Superior temporal gyrus (tissue), 1 donor: ENCODE data around the gene MYO5B.

Source experiments
- DNase-seq: peaks from one replicate; pipeline ENCODE4 v3.0.0-alpha.2; 2016; ENCODE audit errors: extremely low spot score

Gene MYO5B

GRCh38 chr18:49970319-49970718, 224.6 kb downstream of the MYO5B start:
- no peak for DNase-seq

- DNase-seq = no peak
These were observed 226.2 kb downstream of the MYO5B start for GRCh38 chr18:49968644-49969309.

- DNase-seq = no peak
These were observed 227.2 kb downstream of the MYO5B start for GRCh38 chr18:49967636-49968313.

GRCh38 chr18:49967171-49967570, 227.8 kb downstream of the MYO5B start:
- DNase-seq = no peak

GRCh38 chr18:49966090-49966489, 228.9 kb downstream of the MYO5B start:
- no peak for DNase-seq

GRCh38 chr18:49963217-49963616, 231.7 kb downstream of the MYO5B start:
- no peak for DNase-seq

GRCh38 chr18:49961271-49961670, 233.7 kb downstream of the MYO5B start:
- no peak for DNase-seq

GRCh38 chr18:49960376-49960775, 234.6 kb downstream of the MYO5B start:
- DNase-seq = no peak

GRCh38 chr18:49959176-49959575, 235.8 kb downstream of the MYO5B start:
- DNase-seq = no peak

GRCh38 chr18:49955263-49955662, 239.7 kb downstream of the MYO5B start:
- no peak for DNase-seq

- DNase-seq = no peak
These were observed 241.6 kb downstream of the MYO5B start for GRCh38 chr18:49953391-49953790.

- DNase-seq = no peak
These were observed 245.0 kb downstream of the MYO5B start for GRCh38 chr18:49949951-49950395.

GRCh38 chr18:49948975-49949374, 246.0 kb downstream of the MYO5B start:
- DNase-seq = no peak

GRCh38 chr18:49944663-49945062, 250.3 kb downstream of the MYO5B start:
- DNase-seq = no peak

- no peak for DNase-seq
These were observed 258.1 kb downstream of the MYO5B start for GRCh38 chr18:49936821-49937220.

- DNase-seq = no peak
These were observed 259.7 kb downstream of the MYO5B start for GRCh38 chr18:49935215-49935614.

- no peak for DNase-seq
These were observed 260.5 kb downstream of the MYO5B start for GRCh38 chr18:49934457-49934856.

GRCh38 chr18:49933530-49934128, 261.3 kb downstream of the MYO5B start:
- DNase-seq = no peak

- DNase-seq = no peak
These were observed 263.2 kb downstream of the MYO5B start for GRCh38 chr18:49931760-49932159.

- DNase-seq = no peak
These were observed 263.8 kb downstream of the MYO5B start for GRCh38 chr18:49931179-49931578.

GRCh38 chr18:49926106-49926745, 268.7 kb downstream of the MYO5B start:
- no peak for DNase-seq

GRCh38 chr18:49924293-49924983, 270.5 kb downstream of the MYO5B start:
- no peak for DNase-seq
